DOHH2 (cell line): ENCODE measurements around the gene TAL1.

Experiments used
- H3F3A ChIP-seq: fragments of 200-600 bp; sonication (generic), shearing (Covaris generic); 2 replicates; pipeline ENCODE4 v1.6.0; 2016; ENCODE audit warnings: antibody characterized with exemption, mild to moderate bottlenecking; ENCODE audit not compliant: control insufficient read depth, insufficient read depth
- H3K27ac ChIP-seq: fragments of 200-600 bp; sonication (generic); 2 replicates; pipeline ENCODE4 v1.5.1; 2014; ENCODE audit warnings: low read depth, mild to moderate bottlenecking, low read length, moderate library complexity
- H3K27me3 ChIP-seq: fragments of 200-600 bp; sonication (generic); 2 replicates; pipeline ENCODE4 v1.6.1; 2014; ENCODE audit warnings: mild to moderate bottlenecking, low read length, mixed read lengths; ENCODE audit not compliant: control insufficient read depth
- H3K36me3 ChIP-seq: fragments of 200-600 bp; sonication (generic); 2 replicates; pipeline ENCODE4 v1.6.1; 2014; ENCODE audit warnings: mild to moderate bottlenecking, low read length, moderate library complexity, mixed read lengths; ENCODE audit not compliant: control insufficient read depth
- H3K4me1 ChIP-seq: fragments of 200-600 bp; sonication (generic); 2 replicates; pipeline ENCODE4 v1.6.1; 2014; ENCODE audit warnings: mild to moderate bottlenecking, low read length, mixed read lengths; ENCODE audit not compliant: control insufficient read depth
- H3K4me2 ChIP-seq: fragments of 200-600 bp; sonication (generic); 2 replicates; pipeline ENCODE4 v1.6.0; 2014; ENCODE audit warnings: mild to moderate bottlenecking, low read length, moderate library complexity
- H3K4me3 ChIP-seq: fragments of 200-600 bp; sonication (generic); 2 replicates; pipeline ENCODE4 v1.5.1; 2014; ENCODE audit warnings: mild to moderate bottlenecking, low read length, mixed read lengths
- H3K79me2 ChIP-seq: fragments of 200-600 bp; sonication (generic); 2 replicates; pipeline ENCODE4 v1.6.1; 2014; ENCODE audit warnings: mild to moderate bottlenecking, low read length, mixed read lengths; ENCODE audit not compliant: control insufficient read depth
- H3K9me2 ChIP-seq: fragments of 200-600 bp; sonication (generic); replicated peaks from 2 replicates; pipeline ENCODE4 v1.6.1; 2014; ENCODE audit warnings: mild to moderate bottlenecking, low read length, mixed read lengths; ENCODE audit not compliant: control insufficient read depth
- H3K9me3 ChIP-seq: fragments of 200-600 bp; sonication (generic); 2 replicates; pipeline ENCODE4 v1.6.1; 2014; ENCODE audit warnings: antibody characterized with exemption, low read length, mixed read lengths; ENCODE audit not compliant: control insufficient read depth, insufficient read depth
- H4K20me1 ChIP-seq: fragments of 200-600 bp; sonication (generic); 2 replicates; pipeline ENCODE4 v1.6.0; 2014; ENCODE audit warnings: low read depth, mild to moderate bottlenecking, antibody characterized with exemption, low read length, moderate library complexity; ENCODE audit not compliant: control insufficient read depth, insufficient read depth
- CTCF ChIP-seq: fragments of 200-600 bp; sonication (generic); IDR thresholded peaks from one replicate; pipeline ENCODE4 v1.5.1; 2014; ENCODE audit warnings: antibody characterized with exemption, mild to moderate bottlenecking, low read depth, low read length; ENCODE audit not compliant: poor library complexity, severe bottlenecking
- EZH2phosphoT487 ChIP-seq: fragments of 200-600 bp; sonication (generic); IDR thresholded peaks from 2 replicates; pipeline ENCODE4 v1.6.1; 2017; ENCODE audit warnings: borderline replicate concordance, mild to moderate bottlenecking, antibody characterized with exemption, low read length, moderate library complexity, mixed read lengths

Gene TAL1

GRCh38 chr1:47192458-47193384 lies 39.3 kb downstream of the TAL1 start:
- Histone ChIP-seq H3K27me3 (peaks cover 5% of the 10 kb centered on the region), H3K27ac (no peak overlapping the region), H3F3A (no peaks in the 10 kb centered on the region), H3K4me1 (no peaks in the 10 kb centered on the region), H3K36me3 (no peaks in the 10 kb centered on the region), H3K9me2 (no peaks in the 10 kb centered on the region), H3K9me3 (no peaks in the 10 kb centered on the region), H3K4me3 (no peak overlapping the region), H3K4me2 (no peak overlapping the region), H3K79me2 (no peaks in the 10 kb centered on the region), H4K20me1 (no peaks in the 10 kb centered on the region)
- TF ChIP-seq EZH2phosphoT487 = no peak
- peak; percentile 98 for TF ChIP-seq CTCF

- no peak overlapping the region for H3K27ac ChIP-seq
- H3K4me2 ChIP-seq = no peak overlapping the region
- H3K27me3 ChIP-seq = peaks cover 5% of the 10 kb centered on the region
These were observed 40.0 kb downstream of the TAL1 start for GRCh38 chr1:47191940-47192457.

GRCh38 chr1:47190857-47191256 lies 41.2 kb downstream of the TAL1 start:
- H3K9me3 ChIP-seq = no peaks in the 10 kb centered on the region
- H3K4me3 ChIP-seq = no peak overlapping the region
- no peak overlapping the region for H3K4me2 ChIP-seq
- H3K9me2 ChIP-seq = no peaks in the 10 kb centered on the region
- peaks cover 5% of the 10 kb centered on the region for H3K27me3 ChIP-seq
- no peaks in the 10 kb centered on the region for H3K79me2 ChIP-seq
- H3K36me3 ChIP-seq = no peaks in the 10 kb centered on the region
- no peak for TF ChIP-seq CTCF
- no peaks in the 10 kb centered on the region for H3K4me1 ChIP-seq
- no peaks in the 10 kb centered on the region for H3F3A ChIP-seq
- no peak overlapping the region for H3K27ac ChIP-seq
- no peaks in the 10 kb centered on the region for H4K20me1 ChIP-seq

More at GRCh38 chr1:47191940-47192457, 40.0 kb downstream of the TAL1 start:
- TF ChIP-seq CTCF = no peak
- no peak for TF ChIP-seq EZH2phosphoT487
- Histone ChIP-seq H3K9me2 (no peaks in the 10 kb centered on the region), H3K4me1 (no peaks in the 10 kb centered on the region), H3K4me3 (no peak overlapping the region), H3K9me3 (no peaks in the 10 kb centered on the region), H3K79me2 (no peaks in the 10 kb centered on the region), H3K36me3 (no peaks in the 10 kb centered on the region), H4K20me1 (no peaks in the 10 kb centered on the region), H3F3A (no peaks in the 10 kb centered on the region)
